Loucy (cell line): Measurements from ENCODE around the gene PKP1.

ENCODE experiments used
- H2AFZ ChIP-seq: fragments of 200-600 bp; sonication (generic); 2 replicates; pipeline ENCODE4 v1.6.0; 2016; ENCODE audit warnings: antibody characterized with exemption, mild to moderate bottlenecking, low read length, moderate library complexity
- H3F3A ChIP-seq: fragments of 200-600 bp; 2 replicates; pipeline ENCODE4 v1.6.0; 2016; ENCODE audit warnings: antibody characterized with exemption, low read depth, mild to moderate bottlenecking
- H3K27me3 ChIP-seq: fragments of 200-600 bp; sonication (generic); 2 replicates; pipeline ENCODE4 v1.6.1; 2014; ENCODE audit warnings: low read length, mild to moderate bottlenecking; ENCODE audit not compliant: insufficient read depth, poor library complexity, severe bottlenecking
- H3K36me3 ChIP-seq: fragments of 200-600 bp; sonication (generic); 2 replicates; pipeline ENCODE4 v1.6.1; 2016; ENCODE audit warnings: low read length; ENCODE audit not compliant: insufficient read depth
- H3K4me1 ChIP-seq: fragments of 200-600 bp; sonication (generic); 2 replicates; pipeline ENCODE4 v1.5.1; 2014; ENCODE audit warnings: low read length, mild to moderate bottlenecking; ENCODE audit not compliant: insufficient read depth, poor library complexity, severe bottlenecking
- H3K4me2 ChIP-seq: fragments of 200-600 bp; sonication (generic); 2 replicates; pipeline ENCODE4 v1.6.0; 2014; ENCODE audit warnings: antibody characterized with exemption, low read length, low read depth, mild to moderate bottlenecking; ENCODE audit not compliant: poor library complexity, severe bottlenecking
- H3K4me3 ChIP-seq: fragments of 200-600 bp; sonication (generic); 2 replicates; pipeline ENCODE4 v1.5.1; 2014; ENCODE audit warnings: low read length, mild to moderate bottlenecking, mixed read lengths; ENCODE audit not compliant: poor library complexity, severe bottlenecking
- H3K79me2 ChIP-seq: fragments of 200-600 bp; sonication (generic); 2 replicates; pipeline ENCODE4 v1.6.1; 2014; ENCODE audit warnings: low read length; ENCODE audit not compliant: insufficient read depth
- H3K9ac ChIP-seq: fragments of 200-600 bp; sonication (generic); 2 replicates; pipeline ENCODE4 v1.6.0; 2014; ENCODE audit warnings: mild to moderate bottlenecking, low read depth, low read length, moderate library complexity; ENCODE audit not compliant: poor library complexity, severe bottlenecking
- H3K9me2 ChIP-seq: fragments of 200-600 bp; sonication (generic); replicated peaks from 2 replicates; pipeline ENCODE4 v1.6.1; 2016; ENCODE audit warnings: low read depth, low read length, mixed read lengths
- H3K9me3 ChIP-seq: fragments of 200-600 bp; sonication (generic); 2 replicates; pipeline ENCODE4 v1.6.1; 2014; ENCODE audit warnings: mild to moderate bottlenecking, antibody characterized with exemption, low read length, low read depth; ENCODE audit not compliant: insufficient read depth
- H4K20me1 ChIP-seq: fragments of 200-600 bp; sonication (generic); 2 replicates; pipeline ENCODE4 v1.6.0; 2014; ENCODE audit warnings: antibody characterized with exemption, low read length, mild to moderate bottlenecking; ENCODE audit not compliant: insufficient read depth, poor library complexity, severe bottlenecking
- CTCF ChIP-seq: fragments of 200-600 bp; sonication (generic); conservative IDR thresholded peaks from 2 replicates; pipeline ENCODE4 v1.5.1; 2014; ENCODE audit warnings: mild to moderate bottlenecking, antibody characterized with exemption, low read length
- EZH2phosphoT487 ChIP-seq: fragments of 200-600 bp; IDR thresholded peaks from 2 replicates; pipeline ENCODE4 v1.6.1; 2018; ENCODE audit warnings: antibody characterized with exemption, mild to moderate bottlenecking, moderate library complexity, borderline replicate concordance

PKP1 gene

GRCh38 chr1:201251411-201251810 is 31.9 kb upstream of the PKP1 start:
- no peak overlapping the region for H2AFZ ChIP-seq
- H3F3A ChIP-seq: no peaks in the 10 kb centered on the region
- no peak overlapping the region for H3K4me2 ChIP-seq
- H3K4me3 ChIP-seq: no peak overlapping the region
- H3K27me3 ChIP-seq: no peaks in the 10 kb centered on the region
- no peak overlapping the region for H3K9ac ChIP-seq
- no peaks in the 10 kb centered on the region for H3K9me2 ChIP-seq
- H3K79me2 ChIP-seq: no peaks in the 10 kb centered on the region
- no peaks in the 10 kb centered on the region for H3K36me3 ChIP-seq
- no peaks in the 10 kb centered on the region for H3K9me3 ChIP-seq
- no peaks in the 10 kb centered on the region for H4K20me1 ChIP-seq
- TF ChIP-seq EZH2phosphoT487 (no peak), CTCF (no peak)
- no peaks in the 10 kb centered on the region for H3K4me1 ChIP-seq

DNA sequence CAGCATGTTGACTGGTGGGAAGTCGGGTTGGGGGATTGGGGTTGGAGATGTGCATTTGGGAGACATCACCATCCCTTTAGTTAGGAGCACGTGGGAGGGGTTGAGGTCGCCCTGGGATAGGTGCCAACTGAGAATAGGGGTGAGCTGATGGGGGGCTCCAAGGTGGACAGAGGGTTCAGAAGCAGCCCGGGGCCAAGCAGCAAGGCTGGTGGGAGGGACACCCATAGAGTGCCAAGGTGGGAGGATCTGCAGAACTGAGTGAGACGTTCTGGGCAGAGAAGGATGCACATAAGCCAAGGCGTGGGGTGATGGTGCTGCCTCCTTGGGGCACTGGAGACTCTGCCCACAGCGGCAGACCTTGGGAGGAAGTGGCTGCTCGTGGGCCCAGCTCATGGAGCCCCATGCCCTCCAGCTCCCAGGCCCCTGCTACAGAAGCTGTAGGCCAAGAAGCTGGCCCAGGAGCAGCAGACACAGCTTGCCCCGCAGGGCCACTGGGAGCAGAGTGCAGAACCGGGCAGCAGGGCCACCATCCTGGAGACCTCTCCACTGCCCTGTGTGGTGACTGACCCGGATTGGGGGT is 31.4 kb upstream of the PKP1 start:
- H3K9me3 ChIP-seq: no peaks in the 10 kb centered on the region
- H4K20me1 ChIP-seq: no peaks in the 10 kb centered on the region
- H3K27me3 ChIP-seq: no peaks in the 10 kb centered on the region
- TF ChIP-seq EZH2phosphoT487: no peak
- TF ChIP-seq CTCF: no peak
- H3K79me2 ChIP-seq: no peaks in the 10 kb centered on the region
- no peak overlapping the region for H3K4me2 ChIP-seq
- no peak overlapping the region for H2AFZ ChIP-seq
- H3K4me3 ChIP-seq: no peak overlapping the region
- no peaks in the 10 kb centered on the region for H3F3A ChIP-seq
- H3K36me3 ChIP-seq: no peaks in the 10 kb centered on the region
- no peaks in the 10 kb centered on the region for H3K4me1 ChIP-seq
- H3K9ac ChIP-seq: no peak overlapping the region
- H3K9me2 ChIP-seq: no peaks in the 10 kb centered on the region

DNA sequence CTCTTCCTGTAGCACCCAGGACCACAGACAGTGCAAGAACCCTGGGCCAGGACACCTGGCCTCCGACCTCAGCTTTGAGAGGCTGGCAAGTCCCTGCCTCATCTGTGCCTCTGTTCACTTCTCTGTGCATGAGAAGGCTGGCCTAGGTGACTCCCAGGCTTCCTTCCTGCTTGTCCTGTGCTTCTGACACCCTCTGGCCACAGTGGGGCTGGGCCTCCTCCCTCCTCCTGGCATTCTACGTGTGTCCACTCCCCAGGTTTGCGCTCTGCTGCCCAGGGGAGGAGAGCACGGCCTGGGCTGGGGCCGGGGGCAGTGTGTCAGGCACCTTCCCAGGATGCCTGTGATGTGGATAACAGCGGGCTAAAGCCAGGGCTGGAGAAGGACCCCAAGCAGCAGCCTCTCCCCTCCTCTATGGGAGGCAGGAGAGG is 30.3 kb upstream of the PKP1 start:
- H3F3A ChIP-seq: no peaks in the 10 kb centered on the region
- H3K79me2 ChIP-seq: no peaks in the 10 kb centered on the region
- no peaks in the 10 kb centered on the region for H3K9me3 ChIP-seq
- no peak overlapping the region for H3K4me3 ChIP-seq
- no peaks in the 10 kb centered on the region for H3K4me1 ChIP-seq
- H4K20me1 ChIP-seq: no peaks in the 10 kb centered on the region
- H3K36me3 ChIP-seq: no peaks in the 10 kb centered on the region
- TF ChIP-seq CTCF (no peak), EZH2phosphoT487 (no peak)
- H3K4me2 ChIP-seq: no peak overlapping the region
- no peak overlapping the region for H3K9ac ChIP-seq
- no peaks in the 10 kb centered on the region for H3K27me3 ChIP-seq
- no peaks in the 10 kb centered on the region for H3K9me2 ChIP-seq
- no peak overlapping the region for H2AFZ ChIP-seq
